Endothelial cell (in vitro differentiated cells): ENCODE measurements around the gene LGMN. TPM values are rescaled to one million over a fixed set of nuclear protein-coding genes. Genes with fewer than 3 reads are reported as not detected.

ENCODE experiments used
- DNase-seq: peaks from one replicate; pipeline ENCODE4 v3.0.0; 2021; ENCODE audit warnings: low spot score
- H3K27ac Mint-ChIP-seq: one replicate; pipeline ENCODE4 v1.8.0; 2021; ENCODE audit warnings: mixed read lengths, inconsistent platforms; ENCODE audit not compliant: unreplicated experiment
- H3K27me3 Mint-ChIP-seq: one replicate; pipeline ENCODE4 v1.8.0; 2021; ENCODE audit warnings: mild to moderate bottlenecking, moderate library complexity, mixed read lengths, inconsistent platforms; ENCODE audit not compliant: unreplicated experiment
- H3K36me3 Mint-ChIP-seq: one replicate; pipeline ENCODE4 v1.8.0; 2021; ENCODE audit warnings: mild to moderate bottlenecking, low read depth, mixed read lengths, inconsistent platforms; ENCODE audit not compliant: unreplicated experiment
- H3K4me1 Mint-ChIP-seq: one replicate; pipeline ENCODE4 v1.8.0; 2021; ENCODE audit warnings: mild to moderate bottlenecking, mixed read lengths, inconsistent platforms; ENCODE audit not compliant: unreplicated experiment
- H3K4me3 Mint-ChIP-seq: one replicate; pipeline ENCODE4 v1.8.0; 2021; ENCODE audit warnings: mild to moderate bottlenecking, mixed read lengths, inconsistent platforms; ENCODE audit not compliant: unreplicated experiment
- H3K9me3 Mint-ChIP-seq: one replicate; pipeline ENCODE4 v1.8.0; 2021; ENCODE audit warnings: mixed read lengths, inconsistent platforms; ENCODE audit not compliant: unreplicated experiment
- CTCF ChIP-seq: fragments of 200-600 bp; sonication (generic); IDR thresholded peaks from one replicate; pipeline ENCODE4 v1.5.0; 2021; ENCODE audit warnings: antibody characterized with exemption; ENCODE audit not compliant: unreplicated experiment
- total RNA-seq: library from RNA; stranded (reverse); fragmentation: NEBNext Ultra II Directional; extraction: Animal tissue kit (Norgen Biotek cat#: 25700); gene quantifications from one replicate; pipeline ENCODE4 v1.2.1, GENCODE V29; 2021; ENCODE audit not compliant: unreplicated experiment

LGMN gene
- total RNA-seq, 1 donor from 2014 or later, result 97.6 TPM

GRCh38 chr14:92696366-92696765 is 52.1 kb downstream of the LGMN start:
- H3K27me3 Mint-ChIP-seq, result peaks cover 2% of the 10 kb centered on the region
- H3K36me3 Mint-ChIP-seq, result no peaks in the 10 kb centered on the region
- H3K27ac Mint-ChIP-seq, result no peak overlapping the region
- peaks cover 17% of the 10 kb centered on the region for H3K4me1 Mint-ChIP-seq
- no peak for TF ChIP-seq CTCF
- DNase-seq, result no peak
- no peaks in the 10 kb centered on the region for H3K9me3 Mint-ChIP-seq
- no peak overlapping the region for H3K4me3 Mint-ChIP-seq

GRCh38 chr14:92695562-92695961 is 52.9 kb downstream of the LGMN start:
- H3K9me3 Mint-ChIP-seq, result no peaks in the 10 kb centered on the region
- peaks cover 17% of the 10 kb centered on the region for H3K4me1 Mint-ChIP-seq
- no peak overlapping the region for H3K27ac Mint-ChIP-seq
- no peak for DNase-seq
- H3K36me3 Mint-ChIP-seq, result no peaks in the 10 kb centered on the region
- TF ChIP-seq CTCF, result no peak
- peaks cover 2% of the 10 kb centered on the region for H3K27me3 Mint-ChIP-seq
- no peak overlapping the region for H3K4me3 Mint-ChIP-seq

GRCh38 chr14:92694807-92695206 is 53.6 kb downstream of the LGMN start:
- Mint-ChIP-seq H3K4me1 (peaks cover 17% of the 10 kb centered on the region), H3K36me3 (no peaks in the 10 kb centered on the region), H3K27ac (no peak overlapping the region), H3K9me3 (no peaks in the 10 kb centered on the region), H3K27me3 (peaks cover 2% of the 10 kb centered on the region), H3K4me3 (no peak overlapping the region)
- no peak for TF ChIP-seq CTCF
- no peak for DNase-seq

GRCh38 chr14:92693998-92694795 is 54.2 kb downstream of the LGMN start:
- H3K9me3 Mint-ChIP-seq, result no peaks in the 10 kb centered on the region
- peaks cover 17% of the 10 kb centered on the region for H3K4me1 Mint-ChIP-seq
- no peaks in the 10 kb centered on the region for H3K36me3 Mint-ChIP-seq
- no peak for TF ChIP-seq CTCF
- no peak for DNase-seq
- H3K27ac Mint-ChIP-seq, result no peak overlapping the region
- peaks cover 2% of the 10 kb centered on the region for H3K27me3 Mint-ChIP-seq
- no peak overlapping the region for H3K4me3 Mint-ChIP-seq

- TF ChIP-seq CTCF, result no peak
- H3K4me1 Mint-ChIP-seq, result peaks cover 10% of the 10 kb centered on the region
- H3K9me3 Mint-ChIP-seq, result no peaks in the 10 kb centered on the region
- DNase-seq, result no peak
- H3K4me3 Mint-ChIP-seq, result no peak overlapping the region
- H3K36me3 Mint-ChIP-seq, result no peaks in the 10 kb centered on the region
- peaks cover 4% of the 10 kb centered on the region for H3K27me3 Mint-ChIP-seq
- H3K27ac Mint-ChIP-seq, result no peak overlapping the region
These were observed 55.6 kb downstream of the LGMN start for GRCh38 chr14:92692822-92693226.
